B cell (primary cell): ENCODE measurements around the gene ZNF507.

Experiments
- EZH2 ChIP-seq: IDR thresholded peaks from 2 replicates; pipeline ENCODE4 v1.6.1; 2012; ENCODE audit warnings: borderline replicate concordance, low read depth, mild to moderate bottlenecking, moderate library complexity, low read length; ENCODE audit not compliant: insufficient read depth, poor library complexity, severe bottlenecking
- TF ChIP-seq, protein P1 (sequence below): fragments of 200-600 bp; IDR thresholded peaks from one replicate; pipeline ENCODE4 v1.8.0; 2022; ENCODE audit warnings: antibody characterized with exemption, mild to moderate bottlenecking

- TF ChIP-seq, protein P1, sequence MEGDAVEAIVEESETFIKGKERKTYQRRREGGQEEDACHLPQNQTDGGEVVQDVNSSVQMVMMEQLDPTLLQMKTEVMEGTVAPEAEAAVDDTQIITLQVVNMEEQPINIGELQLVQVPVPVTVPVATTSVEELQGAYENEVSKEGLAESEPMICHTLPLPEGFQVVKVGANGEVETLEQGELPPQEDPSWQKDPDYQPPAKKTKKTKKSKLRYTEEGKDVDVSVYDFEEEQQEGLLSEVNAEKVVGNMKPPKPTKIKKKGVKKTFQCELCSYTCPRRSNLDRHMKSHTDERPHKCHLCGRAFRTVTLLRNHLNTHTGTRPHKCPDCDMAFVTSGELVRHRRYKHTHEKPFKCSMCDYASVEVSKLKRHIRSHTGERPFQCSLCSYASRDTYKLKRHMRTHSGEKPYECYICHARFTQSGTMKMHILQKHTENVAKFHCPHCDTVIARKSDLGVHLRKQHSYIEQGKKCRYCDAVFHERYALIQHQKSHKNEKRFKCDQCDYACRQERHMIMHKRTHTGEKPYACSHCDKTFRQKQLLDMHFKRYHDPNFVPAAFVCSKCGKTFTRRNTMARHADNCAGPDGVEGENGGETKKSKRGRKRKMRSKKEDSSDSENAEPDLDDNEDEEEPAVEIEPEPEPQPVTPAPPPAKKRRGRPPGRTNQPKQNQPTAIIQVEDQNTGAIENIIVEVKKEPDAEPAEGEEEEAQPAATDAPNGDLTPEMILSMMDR, result no peak
- no peak for TF ChIP-seq EZH2
These were observed 9.9 kb downstream of the ZNF507 start for GRCh38 chr19:32355309-32355708.
